Measurements from ENCODE around the gene BZW2. TPM values are rescaled to one million over a fixed set of nuclear protein-coding genes. Genes with fewer than 3 reads are reported as not detected.

The BZW2 gene
- total RNA-seq, 4 donors from 2014 or later, result 43.6 to 82.4 (median 64.8) TPM

DNA sequence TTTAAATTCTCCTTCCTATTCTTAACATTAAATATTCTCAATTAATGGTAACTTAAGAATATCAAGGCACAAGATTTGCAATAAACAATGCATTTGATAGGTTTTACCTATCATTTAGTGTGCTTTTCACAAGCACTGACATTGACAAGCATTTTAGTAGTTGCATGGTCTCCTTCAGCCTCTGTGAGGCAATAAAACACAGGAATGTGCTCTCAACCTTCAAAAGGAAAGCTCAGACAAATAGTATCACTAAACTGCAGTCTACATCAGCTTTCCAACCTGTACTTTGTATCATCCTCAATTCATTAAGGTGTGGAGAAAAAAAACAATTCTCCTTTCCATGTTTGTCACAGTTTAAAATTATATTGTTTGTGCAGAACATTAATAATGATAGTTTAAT lies 56.5 kb downstream of the BZW2 start:
- Histone ChIP-seq H3K27me3 (no peaks in the 10 kb centered on the region), H3K9me3 (no peaks in the 10 kb centered on the region), H3K36me3 (peaks cover 0 to 77% of the 10 kb centered on the region in 2 donors), H3K4me3 (no peak overlapping the region), H3K27ac (no peak overlapping the region), H3K4me1 (peaks cover 0 to 13% (median 0%) of the 10 kb centered on the region in 3 donors)
- ATAC-seq, result no peak
- TF ChIP-seq EP300 (IDR thresholded peaks at IDR 0.05) (no peak), POLR2AphosphoS5 (IDR thresholded peaks at IDR 0.05) (no peak), POLR2A (IDR thresholded peaks at IDR 0.05) (no peak)
- TF ChIP-seq, protein P1, sequence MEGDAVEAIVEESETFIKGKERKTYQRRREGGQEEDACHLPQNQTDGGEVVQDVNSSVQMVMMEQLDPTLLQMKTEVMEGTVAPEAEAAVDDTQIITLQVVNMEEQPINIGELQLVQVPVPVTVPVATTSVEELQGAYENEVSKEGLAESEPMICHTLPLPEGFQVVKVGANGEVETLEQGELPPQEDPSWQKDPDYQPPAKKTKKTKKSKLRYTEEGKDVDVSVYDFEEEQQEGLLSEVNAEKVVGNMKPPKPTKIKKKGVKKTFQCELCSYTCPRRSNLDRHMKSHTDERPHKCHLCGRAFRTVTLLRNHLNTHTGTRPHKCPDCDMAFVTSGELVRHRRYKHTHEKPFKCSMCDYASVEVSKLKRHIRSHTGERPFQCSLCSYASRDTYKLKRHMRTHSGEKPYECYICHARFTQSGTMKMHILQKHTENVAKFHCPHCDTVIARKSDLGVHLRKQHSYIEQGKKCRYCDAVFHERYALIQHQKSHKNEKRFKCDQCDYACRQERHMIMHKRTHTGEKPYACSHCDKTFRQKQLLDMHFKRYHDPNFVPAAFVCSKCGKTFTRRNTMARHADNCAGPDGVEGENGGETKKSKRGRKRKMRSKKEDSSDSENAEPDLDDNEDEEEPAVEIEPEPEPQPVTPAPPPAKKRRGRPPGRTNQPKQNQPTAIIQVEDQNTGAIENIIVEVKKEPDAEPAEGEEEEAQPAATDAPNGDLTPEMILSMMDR (IDR thresholded peaks at IDR 0.05), result no peak

DNA sequence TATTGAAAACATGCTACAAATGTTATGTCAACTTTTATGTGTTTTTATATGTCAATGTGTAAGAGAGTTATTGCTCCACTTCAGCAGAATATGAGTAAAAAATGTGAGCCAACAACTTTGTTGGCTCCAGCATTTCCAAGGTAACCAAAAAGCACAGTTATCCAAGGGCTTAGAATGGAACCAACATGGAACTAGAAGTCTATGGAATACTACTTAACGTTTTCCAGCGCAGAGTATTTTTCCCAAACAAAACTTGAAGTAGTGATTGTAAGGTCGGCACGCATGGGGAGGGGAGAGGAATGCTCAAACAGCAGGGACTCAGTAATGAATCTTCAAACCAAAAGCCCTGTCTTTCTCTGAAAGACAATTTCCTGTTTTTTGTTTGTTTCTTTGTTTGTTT lies 62.5 kb downstream of the BZW2 start:
- Histone ChIP-seq H3K4me1 (no peaks in the 10 kb centered on the region), H3K4me3 (no peak overlapping the region), H3K9me3 (no peaks in the 10 kb centered on the region), H3K27me3 (no peaks in the 10 kb centered on the region), H3K36me3 (peaks cover 0 to 46% of the 10 kb centered on the region in 2 donors), H3K27ac (no peak overlapping the region)
- ATAC-seq, result no peak
- TF ChIP-seq EP300 (IDR thresholded peaks at IDR 0.05), result no peak
- no peak for TF ChIP-seq POLR2A (IDR thresholded peaks at IDR 0.05)
- TF ChIP-seq, protein P1 (IDR thresholded peaks at IDR 0.05), result no peak
- TF ChIP-seq POLR2AphosphoS5 (IDR thresholded peaks at IDR 0.05), result no peak
- WGBS, 2 donors (ENCODE audit: low coverage in 1 of 2), result 80 to 83% methylated on average over 4 of the region's 4 CpGs

DNA sequence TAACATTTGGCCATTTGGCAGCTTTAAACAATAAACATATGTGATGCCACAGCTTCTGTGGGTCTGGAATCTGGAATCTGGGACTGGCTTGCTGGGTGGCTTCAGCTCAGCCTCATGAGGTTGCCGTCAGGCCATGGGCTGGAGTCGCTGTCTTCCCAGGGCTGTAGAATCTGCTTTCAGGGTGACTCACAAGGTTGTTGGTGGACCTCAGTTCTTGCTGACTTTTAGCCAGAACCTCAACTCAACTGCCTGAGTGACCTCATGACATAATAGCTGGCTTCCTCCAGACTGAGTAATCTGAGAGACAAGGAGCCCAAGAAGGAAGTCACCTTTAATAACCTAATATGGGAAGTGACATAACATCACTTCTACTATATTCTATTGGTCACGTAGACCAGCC lies 63.0 kb downstream of the BZW2 start:
- Histone ChIP-seq H3K4me3 (no peak overlapping the region), H3K9me3 (no peaks in the 10 kb centered on the region), H3K4me1 (no peaks in the 10 kb centered on the region), H3K27me3 (no peaks in the 10 kb centered on the region), H3K36me3 (peaks cover 0 to 45% of the 10 kb centered on the region in 2 donors), H3K27ac (no peak overlapping the region)
- WGBS, 2 donors (ENCODE audit: low coverage in 1 of 2), result 62 to 80% methylated on average over 1 to 3 of the region's 3 CpGs
- TF ChIP-seq, protein P1 (IDR thresholded peaks at IDR 0.05), result no peak
- peak; percentile 68 for ATAC-seq

DNA sequence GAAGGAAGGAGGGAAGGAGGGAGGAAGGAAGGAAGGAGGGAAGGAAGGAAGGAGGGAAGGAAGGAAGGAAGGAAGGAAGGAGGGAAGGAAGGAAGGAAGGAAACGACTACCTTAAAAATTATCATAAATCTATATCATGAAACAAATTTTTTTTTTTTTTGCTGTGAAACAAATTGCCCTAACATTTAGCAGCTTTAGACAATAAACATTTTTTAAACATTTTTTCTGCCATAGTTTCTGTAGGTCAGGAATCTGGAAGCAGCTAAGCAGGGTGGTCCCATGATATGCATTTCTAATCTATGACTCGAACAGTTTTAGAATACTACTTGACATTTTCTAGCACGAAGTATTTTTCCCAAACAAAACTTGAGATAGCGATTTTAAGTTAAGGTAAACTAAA lies 64.7 kb downstream of the BZW2 start:
- TF ChIP-seq, protein P1 (IDR thresholded peaks at IDR 0.05), result no peak
- TF ChIP-seq EP300 (IDR thresholded peaks at IDR 0.05) (no peak), POLR2A (IDR thresholded peaks at IDR 0.05) (no peak), POLR2AphosphoS5 (IDR thresholded peaks at IDR 0.05) (no peak)
- peaks cover 0 to 30% of the 10 kb centered on the region in 2 donors for H3K36me3 ChIP-seq
- no peaks in the 10 kb centered on the region for H3K9me3 ChIP-seq
- no peak for ATAC-seq
- H3K4me3 ChIP-seq, result no peak overlapping the region
- 72 to 77% methylated on average over 4 of the region's 4 CpGs for WGBS, 2 donors (ENCODE audit: low coverage in 1 of 2)
- H3K4me1 ChIP-seq, result no peaks in the 10 kb centered on the region
- H3K27ac ChIP-seq, result no peak overlapping the region
- no peaks in the 10 kb centered on the region for H3K27me3 ChIP-seq

DNA sequence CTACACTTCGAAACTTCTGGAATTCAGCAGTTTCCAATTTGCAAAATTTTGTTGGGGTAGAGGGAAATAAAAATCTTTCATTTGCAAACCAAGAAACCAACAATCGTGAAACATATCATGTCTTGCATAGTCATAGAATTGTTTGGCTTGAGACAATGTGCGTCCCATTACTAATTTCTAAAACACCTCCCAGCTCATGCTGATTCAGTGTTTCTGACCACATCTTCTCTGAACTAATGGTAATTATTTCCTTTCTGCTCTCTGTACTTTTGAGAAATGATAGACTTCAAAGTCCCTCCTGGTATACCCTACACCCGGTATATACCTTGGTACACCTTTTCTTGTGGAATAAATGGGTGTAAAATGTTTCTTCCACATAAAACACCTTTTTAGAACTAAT lies 65.7 kb downstream of the BZW2 start:
- Histone ChIP-seq H3K9me3 (no peaks in the 10 kb centered on the region), H3K4me1 (no peaks in the 10 kb centered on the region), H3K36me3 (peaks cover 0 to 19% of the 10 kb centered on the region in 2 donors), H3K4me3 (no peak overlapping the region), H3K27me3 (no peaks in the 10 kb centered on the region), H3K27ac (no peak overlapping the region)
- TF ChIP-seq, protein P1 (IDR thresholded peaks at IDR 0.05), result no peak
- TF ChIP-seq POLR2AphosphoS5 (IDR thresholded peaks at IDR 0.05) (no peak), EP300 (IDR thresholded peaks at IDR 0.05) (no peak), POLR2A (IDR thresholded peaks at IDR 0.05) (no peak)
- ATAC-seq, result no peak
- 87 to 94% methylated on average over 4 of the region's 4 CpGs for WGBS, 2 donors (ENCODE audit: low coverage in 1 of 2)
